Measurements from ENCODE around the gene MAGI1. TPM values are rescaled to one million over a fixed set of nuclear protein-coding genes. Genes with fewer than 3 reads are reported as not detected.

Gene MAGI1
- total RNA-seq, 4 donors from 2014 or later, result 49.5 to 72.1 (median 67.6) TPM

GRCh38 chr3:65485826-65486469, 552.8 kb downstream of the MAGI1 start:
- Histone ChIP-seq H3K36me3 (no peaks in the 10 kb centered on the region), H3K27ac (no peak overlapping the region), H3K9me3 (no peaks in the 10 kb centered on the region), H3K4me1 (peaks cover 0 to 28% (median 0%) of the 10 kb centered on the region in 4 donors), H3K27me3 (no peaks in the 10 kb centered on the region), H3K4me3 (no peak overlapping the region)
- TF ChIP-seq CTCF (IDR thresholded peaks at IDR 0.05) (no peak), POLR2A (IDR thresholded peaks at IDR 0.05) (no peak)
- no peak for DNase-seq

- Histone ChIP-seq H3K27ac (no peak overlapping the region), H3K36me3 (no peaks in the 10 kb centered on the region), H3K9me3 (no peaks in the 10 kb centered on the region), H3K4me1 (peaks cover 0 to 28% (median 0%) of the 10 kb centered on the region in 4 donors), H3K27me3 (no peaks in the 10 kb centered on the region), H3K4me3 (no peak overlapping the region)
- DNase-seq, result no peak
- TF ChIP-seq CTCF (IDR thresholded peaks at IDR 0.05) (no peak), POLR2A (IDR thresholded peaks at IDR 0.05) (no peak)
Measured at GRCh38 chr3:65484964-65485363, 553.8 kb downstream of the MAGI1 start.

- no peak for TF ChIP-seq CTCF (IDR thresholded peaks at IDR 0.05)
- no peak for TF ChIP-seq POLR2A (IDR thresholded peaks at IDR 0.05)
- peaks cover 0 to 28% (median 0%) of the 10 kb centered on the region in 4 donors for H3K4me1 ChIP-seq
- no peak overlapping the region for H3K27ac ChIP-seq
- H3K4me3 ChIP-seq, result no peak overlapping the region
- H3K9me3 ChIP-seq, result no peaks in the 10 kb centered on the region
- peak in 1 of 3 donors; percentile 48 for DNase-seq
- H3K27me3 ChIP-seq, result no peaks in the 10 kb centered on the region
- no peaks in the 10 kb centered on the region for H3K36me3 ChIP-seq
Measured at GRCh38 chr3:65483480-65483879, 555.2 kb downstream of the MAGI1 start.

GRCh38 chr3:65483011-65483410, 555.7 kb downstream of the MAGI1 start:
- no peak for TF ChIP-seq POLR2A (IDR thresholded peaks at IDR 0.05)
- no peak for TF ChIP-seq CTCF (IDR thresholded peaks at IDR 0.05)
- H3K4me1 ChIP-seq, result peaks cover 0 to 28% (median 0%) of the 10 kb centered on the region in 4 donors
- no peaks in the 10 kb centered on the region for H3K9me3 ChIP-seq
- H3K4me3 ChIP-seq, result no peak overlapping the region
- H3K27me3 ChIP-seq, result no peaks in the 10 kb centered on the region
- no peak overlapping the region for H3K27ac ChIP-seq
- no peak for DNase-seq
- no peaks in the 10 kb centered on the region for H3K36me3 ChIP-seq

GRCh38 chr3:65481085-65481484, 557.6 kb downstream of the MAGI1 start:
- Histone ChIP-seq H3K36me3 (no peaks in the 10 kb centered on the region), H3K27me3 (no peaks in the 10 kb centered on the region), H3K4me1 (peaks cover 0 to 28% (median 0%) of the 10 kb centered on the region in 4 donors), H3K9me3 (no peaks in the 10 kb centered on the region), H3K4me3 (no peak overlapping the region), H3K27ac (no peak overlapping the region)
- DNase-seq, result no peak
- TF ChIP-seq CTCF (IDR thresholded peaks at IDR 0.05), result no peak
- TF ChIP-seq POLR2A (IDR thresholded peaks at IDR 0.05), result no peak
